Measurements from ENCODE around the gene PLCG1. TPM values are rescaled to one million over a fixed set of nuclear protein-coding genes. Genes with fewer than 3 reads are reported as not detected.

The PLCG1 gene
- total RNA-seq, 1 experiment from 2014 or later: 45.6 TPM

GRCh38 chr20:41142919-41143318 is 5.6 kb downstream of the PLCG1 start:
- TF ChIP-seq CTCF (IDR thresholded peaks at IDR 0.05 in 2 of 3, conservative IDR thresholded peaks at IDR 0.05 in 1 of 3; ENCODE audit: borderline replicate concordance in 1 of 3, insufficient read depth in 1 of 3, low read depth in 2 of 3, low read length in 2 of 3) (no peak), EZH2 (IDR thresholded peaks at IDR 0.05) (no peak), ELF1 (IDR thresholded peaks at IDR 0.05; ENCODE audit: borderline replicate concordance, low read depth) (no peak), POLR2AphosphoS5 (IDR thresholded peaks at IDR 0.05; ENCODE audit: low read depth, low read length) (no peak), EGR1 (IDR thresholded peaks at IDR 0.05; ENCODE audit: low read depth) (no peak), REST (IDR thresholded peaks at IDR 0.05; ENCODE audit: low read depth) (no peak), ZNF274 (IDR thresholded peaks at IDR 0.05; ENCODE audit: low read depth, low read length) (no peak), ATF3 (IDR thresholded peaks at IDR 0.05) (no peak), ZBTB33 (IDR thresholded peaks at IDR 0.05; ENCODE audit: extremely low read depth, insufficient replicate concordance, low read length) (no peak), SIN3A (IDR thresholded peaks at IDR 0.05; ENCODE audit: low read depth) (no peak), CEBPB (IDR thresholded peaks at IDR 0.05; ENCODE audit: low read depth) (no peak), ZFX (IDR thresholded peaks at IDR 0.05) (no peak), MAX (IDR thresholded peaks at IDR 0.05) (no peak), YY1 (IDR thresholded peaks at IDR 0.05; ENCODE audit: extremely low read depth, insufficient replicate concordance, low read depth, low read length) (no peak)
- ATAC-seq (no peak), DNase-seq (ENCODE audit: low read depth, low spot score) (no peak)
- H3K4me1 ChIP-seq (ENCODE audit: control insufficient read depth in 1 of 2, insufficient read depth in 2 of 2, low read length in 2 of 2): peaks cover 5 to 8% of the 10 kb centered on the region in 2 experiments; a peak in 3 of 4 replicates
- intact Hi-C loops (cut with micrococcal nuclease): no loop called here
- RAD21 ChIA-PET (ENCODE audit: low non-redundant PET in 1 of 2, low total read pairs in 2 of 2, uncharacterized antibody in 2 of 2, unreplicated experiment in 2 of 2): no interaction called here
- no TSS peak for BruUV-seq (replicated peaks)
- H2AFZ ChIP-seq (ENCODE audit: low read depth, low read length, poor library complexity, severe bottlenecking): no peak overlapping the region
- H3K4me3 ChIP-seq (replicated peaks in 1 of 2; ENCODE audit: low read depth in 1 of 2, low read length in 2 of 2): no peak overlapping the region
- H3K9me3 ChIP-seq (ENCODE audit: control insufficient read depth in 1 of 2, insufficient read depth in 1 of 2, low read depth in 1 of 2, low read length in 2 of 2): no peaks in the 10 kb centered on the region
- peaks cover 0 to 5% of the 10 kb centered on the region in 2 experiments; a peak in 1 of 4 replicates for H3K36me3 ChIP-seq (ENCODE audit: control insufficient read depth in 1 of 2, insufficient read depth in 2 of 2, low read length in 2 of 2)
- H3K27ac ChIP-seq (ENCODE audit: low read depth, low read length): no peak overlapping the region
- H3K27me3 ChIP-seq (ENCODE audit: insufficient read depth, low read length): no peaks in the 10 kb centered on the region
- CTCF ChIA-PET: no interaction called here
- H3K9me2 ChIP-seq (ENCODE audit: insufficient read depth): no peaks in the 10 kb centered on the region
- POLR2A ChIA-PET: no interaction called here
- peaks cover 78% of the 10 kb centered on the region for H3K79me2 ChIP-seq (ENCODE audit: insufficient read depth, low read length)
- H4K20me1 ChIP-seq (ENCODE audit: insufficient read depth): no peaks in the 10 kb centered on the region
- H3K4me2 ChIP-seq (ENCODE audit: low read length): no peak overlapping the region
- H3K9ac ChIP-seq (ENCODE audit: low read length): no peak overlapping the region
